Stimulated activated CD4-positive, alpha-beta T cell treated with anti-CD3 and anti-CD28 coated beads, Interleukin-2, amount 100 ng/mL, for 24 hours (primary cell): ENCODE measurements around the gene ALS2.

ENCODE experiments used
- DNase-seq, 2 donors: peaks; one replicate each; pipeline ENCODE4 v3.0.0-alpha.2; 2020

The ALS2 gene

GRCh38 chr2:201669865-201670264 is 110.9 kb downstream of the ALS2 start:
- no peak for DNase-seq

- DNase-seq = no peak
Observed at GRCh38 chr2:201668402-201668910, 112.3 kb downstream of the ALS2 start.

GRCh38 chr2:201664334-201664733 is 116.4 kb downstream of the ALS2 start:
- no peak for DNase-seq

GRCh38 chr2:201661366-201661765 is 119.4 kb downstream of the ALS2 start:
- no peak for DNase-seq

GRCh38 chr2:201660293-201660895 is 120.3 kb downstream of the ALS2 start:
- DNase-seq = no peak

- no peak for DNase-seq
Observed at GRCh38 chr2:201656740-201657139, 124.0 kb downstream of the ALS2 start.

- no peak for DNase-seq
Observed at GRCh38 chr2:201656102-201656501, 124.6 kb downstream of the ALS2 start.

GRCh38 chr2:201654616-201655384 is 125.9 kb downstream of the ALS2 start:
- DNase-seq = no peak

- no peak for DNase-seq
Observed at GRCh38 chr2:201653221-201653620, 127.5 kb downstream of the ALS2 start.
